Endometrial microvascular endothelial cells (primary cell): ENCODE measurements around the gene FLACC1. TPM values are rescaled to one million over a fixed set of nuclear protein-coding genes. Genes with fewer than 3 reads are reported as not detected.
"Not testable (repeated sequence)": the region's sequence is repeated elsewhere in the genome, so short reads cannot be mapped to it uniquely, and the experiment has no call there.

Experiments used
- in situ Hi-C: cut with HindIII; loops from 2 replicates; pipeline ENCODE4 v1.10.0; 2017; ENCODE audit warnings: low sequenced_read_pairs, low pct_unique_long_range_greater_than_20kb; ENCODE audit errors: inconsistent ontology term
- total RNA-seq: library from RNA; depleted of rRNA; stranded (reverse); fragments of >200 nt; gene quantifications from one replicate; pipeline ENCODE4 v1.2.3, GENCODE V29; 2015; ENCODE audit errors: inconsistent ontology term

Gene FLACC1
- total RNA-seq, 1 donor from 2014 or later, result not detected

DNA sequence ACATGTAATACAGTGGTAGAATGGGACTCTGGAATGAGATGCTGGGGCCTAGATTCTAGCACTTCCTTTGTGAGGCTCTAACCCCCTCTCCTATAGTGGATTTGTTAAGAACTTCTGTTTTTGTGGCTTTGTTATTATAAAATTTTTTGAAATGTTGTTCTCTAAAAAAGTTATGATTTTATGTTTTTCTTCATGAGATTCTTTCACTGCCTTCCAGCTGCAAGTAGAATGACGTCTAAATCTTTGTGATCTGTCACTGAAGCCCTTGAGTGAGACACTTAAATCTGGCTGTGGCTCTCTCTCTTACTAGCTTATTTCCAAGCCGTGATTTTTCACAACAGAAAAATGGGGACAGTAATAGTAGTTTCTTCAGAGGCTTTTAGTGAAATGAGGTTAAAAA, 95.2 kb downstream of the FLACC1 start:
- in situ Hi-C loops, result loop anchor here (25.0 kb wide), 1 partner anchor 100 kb away; the partner anchor contains the start of gene FLACC1

GRCh38 chr2:201261471-201261870, 95.7 kb downstream of the FLACC1 start:
- in situ Hi-C loops, result loop anchor here (25.0 kb wide), 1 partner anchor 101 kb away; the partner anchor contains the start of gene FLACC1

DNA sequence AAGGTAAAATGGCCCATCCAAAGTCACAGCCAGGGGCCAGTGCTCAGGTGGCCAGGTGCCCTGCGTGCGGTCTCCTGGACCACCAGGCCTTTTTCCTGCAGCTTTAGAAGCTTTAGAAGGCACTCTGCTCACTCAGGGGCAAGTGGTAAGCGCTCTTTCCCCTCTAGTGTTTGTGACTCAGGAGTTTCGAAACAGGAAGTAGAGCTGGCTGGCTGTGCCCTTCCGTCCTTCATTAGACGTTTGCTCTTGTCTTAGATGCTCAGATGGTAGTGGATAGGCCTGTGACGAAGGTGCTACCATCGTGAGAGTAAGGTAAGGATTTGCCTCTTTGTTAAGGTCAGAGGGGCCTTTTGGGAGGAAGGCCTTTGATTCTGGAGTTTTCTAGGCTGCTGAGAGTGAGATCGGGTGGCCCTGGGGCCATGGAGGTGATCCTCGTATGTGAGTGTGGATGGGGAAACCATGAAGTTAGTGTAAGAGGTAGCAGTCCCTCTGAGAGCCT, 96.8 kb downstream of the FLACC1 start, which contains the start of gene CASP8:
CASP8 (plus strand) TSS at position 235 of the 499 bp plus-strand sequence. CDS start 5,951 bp downstream, outside the sequence.
- in situ Hi-C loops, result loop anchor here (25.0 kb wide), 1 partner anchor 102 kb away; the partner anchor contains the start of gene FLACC1

DNA sequence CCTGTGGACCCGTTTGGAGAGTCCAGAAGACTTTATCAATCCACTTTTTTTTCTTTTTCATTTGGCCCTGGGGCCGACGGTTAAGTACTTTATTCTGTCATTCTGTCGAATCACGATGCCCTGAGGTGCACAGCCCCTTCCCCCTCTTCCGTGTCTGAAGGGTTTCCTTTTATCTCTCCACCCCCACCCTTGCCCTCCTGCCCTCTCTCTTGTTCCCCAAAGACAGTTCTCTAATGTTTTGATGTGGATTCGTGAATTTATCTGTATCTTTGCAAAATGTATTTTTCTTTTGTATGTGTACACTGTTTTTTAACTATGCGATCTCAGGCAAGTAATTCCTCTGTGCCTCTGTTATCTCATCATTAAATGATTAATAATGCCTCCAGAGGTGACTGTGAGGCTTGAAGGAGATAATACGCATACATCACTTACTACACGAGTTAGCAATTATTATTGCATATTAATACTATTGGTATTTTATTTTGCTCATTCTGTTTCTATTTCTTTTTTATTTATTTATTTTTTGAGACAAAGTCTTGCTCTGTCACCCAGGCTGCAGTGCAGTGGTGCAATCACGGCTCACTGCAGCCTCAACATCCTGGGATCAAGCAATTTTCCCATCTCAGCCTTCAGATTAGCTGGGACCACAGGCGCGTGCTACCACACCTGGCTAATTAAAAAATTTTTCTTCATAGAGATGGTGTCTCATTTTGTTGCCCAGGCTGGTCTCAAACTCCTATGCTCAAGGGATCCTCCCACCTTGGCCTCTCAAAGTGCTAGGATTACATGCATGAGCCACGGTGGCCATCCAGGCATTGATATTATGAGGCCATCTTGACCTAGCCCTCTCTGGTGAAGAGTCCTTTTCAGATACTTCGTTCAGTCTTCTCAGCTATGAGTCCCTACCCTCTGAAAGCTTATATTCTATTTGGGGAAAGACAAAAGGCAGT, 98.2 kb downstream of the FLACC1 start:
- in situ Hi-C loops, result loop anchor here (25.0 kb wide), 1 partner anchor 103 kb away; the partner anchor contains the start of gene FLACC1

DNA sequence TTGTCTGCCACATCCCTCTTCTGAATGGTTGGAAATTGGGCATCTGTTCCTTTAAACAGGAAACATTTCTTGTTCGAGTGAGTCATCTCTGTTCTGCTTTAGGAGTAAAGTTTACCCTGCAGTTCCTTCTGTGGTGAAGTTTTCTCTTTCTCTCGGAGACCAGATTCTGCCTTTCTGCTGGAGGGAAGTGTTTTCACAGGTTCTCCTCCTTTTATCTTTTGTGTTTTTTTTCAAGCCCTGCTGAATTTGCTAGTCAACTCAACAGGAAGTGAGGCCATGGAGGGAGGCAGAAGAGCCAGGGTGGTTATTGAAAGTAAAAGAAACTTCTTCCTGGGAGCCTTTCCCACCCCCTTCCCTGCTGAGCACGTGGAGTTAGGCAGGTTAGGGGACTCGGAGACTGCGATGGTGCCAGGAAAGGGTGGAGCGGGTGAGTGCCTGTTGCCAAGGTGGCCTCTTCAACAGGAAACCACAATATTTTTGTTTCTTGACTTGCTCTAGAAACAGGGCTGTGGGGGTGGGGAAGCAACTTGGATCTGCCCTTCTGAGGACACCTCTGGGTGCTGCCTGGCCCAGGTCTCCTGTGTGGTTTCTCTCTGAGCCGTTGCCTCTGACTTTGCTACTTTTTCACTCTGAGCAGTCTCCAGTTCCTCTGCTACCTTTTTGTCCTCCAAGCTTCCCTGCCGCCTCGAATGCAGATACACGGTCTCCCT, 99.0 kb downstream of the FLACC1 start:
- in situ Hi-C loops, result loop anchor here (25.0 kb wide), 1 partner anchor 104 kb away; the partner anchor contains the start of gene FLACC1

DNA sequence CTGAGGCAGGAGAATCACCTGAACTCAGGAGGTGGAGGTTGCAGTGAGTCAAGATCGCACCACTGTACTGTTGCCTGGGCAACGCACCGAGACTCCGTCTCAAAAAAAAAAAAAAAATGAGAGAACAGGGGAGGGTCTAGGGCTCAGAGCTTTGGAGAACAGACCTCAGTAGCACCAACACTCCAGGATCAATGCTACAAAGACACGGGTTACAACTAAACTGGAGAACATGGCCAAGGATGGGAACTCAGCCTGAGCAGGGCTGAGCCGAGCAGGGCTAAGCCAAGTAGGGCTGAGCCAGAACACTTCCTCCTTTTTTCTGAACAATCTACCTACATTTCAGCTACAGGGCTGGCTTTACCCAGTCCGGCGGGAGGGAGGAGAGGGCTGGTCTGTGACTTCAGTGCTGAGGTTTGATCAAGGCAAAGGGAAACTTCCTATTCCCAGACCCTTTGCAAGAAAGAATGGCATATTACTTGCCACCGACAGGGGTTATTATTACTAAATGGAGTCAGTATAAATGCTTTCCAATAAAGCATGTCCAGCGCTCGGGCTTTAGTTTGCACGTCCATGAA, 99.7 kb downstream of the FLACC1 start:
- in situ Hi-C loops, result loop anchor here (25.0 kb wide), 1 partner anchor 105 kb away; the partner anchor contains the start of gene FLACC1

GRCh38 chr2:201256082-201256481, 101.1 kb downstream of the FLACC1 start:
- in situ Hi-C loops, result loop anchor here (25.0 kb wide), 1 partner anchor 106 kb away; the partner anchor contains the start of gene FLACC1

GRCh38 chr2:201255408-201256033, 101.6 kb downstream of the FLACC1 start:
- in situ Hi-C loops, result loop anchor here (25.0 kb wide), 1 partner anchor 107 kb away; the partner anchor contains the start of gene FLACC1

- in situ Hi-C loops, result loop anchor here (25.0 kb wide), 1 partner anchor 108 kb away; the partner anchor contains the start of gene FLACC1
These were observed 102.9 kb downstream of the FLACC1 start for GRCh38 chr2:201254081-201254730.

DNA sequence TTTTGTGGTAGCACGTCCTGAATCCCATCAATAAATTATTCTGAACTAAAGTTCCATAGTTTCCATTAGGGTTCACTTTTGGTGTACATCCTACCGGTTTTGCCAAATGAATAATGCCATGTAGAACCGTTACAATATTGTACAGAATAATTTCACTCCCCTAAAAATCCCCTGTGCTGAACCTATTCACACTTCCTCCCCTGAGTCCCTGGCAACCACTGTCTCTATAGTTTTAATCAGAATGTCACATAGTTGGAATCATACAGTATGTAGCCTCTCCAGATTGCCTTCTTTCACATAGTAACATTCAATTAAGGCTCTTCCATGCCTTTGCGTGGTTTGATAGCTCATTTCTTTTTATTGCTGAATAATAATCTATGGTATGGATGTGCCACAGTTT, 106.4 kb downstream of the FLACC1 start:
- in situ Hi-C loops, result loop anchor here (25.0 kb wide), 1 partner anchor 112 kb away; the partner anchor contains the start of gene FLACC1

DNA sequence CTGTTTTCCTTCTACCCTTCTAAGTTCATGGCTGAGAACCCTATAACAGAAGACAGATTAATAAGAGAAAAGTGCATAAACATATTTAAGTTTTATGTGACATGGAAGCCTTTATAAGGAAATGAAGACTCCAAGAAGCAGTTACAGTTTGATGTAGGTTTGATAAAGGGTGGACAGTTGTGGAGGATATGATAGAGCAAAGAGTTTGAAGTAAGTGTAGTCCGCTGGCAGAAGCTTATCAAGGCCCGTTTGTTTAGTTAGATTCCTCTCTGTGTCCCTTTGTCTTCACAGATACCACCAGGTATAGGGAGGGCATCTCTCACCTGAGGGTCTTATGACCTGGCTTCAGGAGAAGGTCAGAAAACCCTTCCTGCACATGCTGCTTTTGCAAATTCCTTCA, 107.3 kb downstream of the FLACC1 start:
- in situ Hi-C loops, result loop anchor here (25.0 kb wide), 1 partner anchor 112 kb away; the partner anchor contains the start of gene FLACC1

- in situ Hi-C loops, result no loop called here
These were observed 108.8 kb downstream of the FLACC1 start for GRCh38 chr2:201248288-201248844.

DNA sequence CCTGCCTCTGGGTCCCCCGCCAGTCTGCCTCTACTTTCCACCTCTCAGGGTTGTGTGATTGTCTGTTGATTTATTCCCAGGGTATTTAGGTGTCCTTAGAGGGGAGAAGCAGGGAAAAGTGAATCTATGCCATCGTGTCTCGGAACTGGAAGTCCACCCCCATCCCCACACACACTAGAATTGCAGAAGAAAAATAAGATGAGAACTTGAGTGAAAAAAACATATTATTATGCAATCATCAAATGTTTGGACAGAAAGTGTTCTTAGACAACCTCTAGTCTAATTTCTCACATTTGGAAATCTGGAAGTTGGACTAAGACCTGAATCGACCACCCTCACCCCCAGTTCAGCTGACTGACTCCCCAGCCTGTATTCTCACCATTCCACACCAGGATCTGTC, 110.9 kb downstream of the FLACC1 start:
- in situ Hi-C loops, result no loop called here

DNA sequence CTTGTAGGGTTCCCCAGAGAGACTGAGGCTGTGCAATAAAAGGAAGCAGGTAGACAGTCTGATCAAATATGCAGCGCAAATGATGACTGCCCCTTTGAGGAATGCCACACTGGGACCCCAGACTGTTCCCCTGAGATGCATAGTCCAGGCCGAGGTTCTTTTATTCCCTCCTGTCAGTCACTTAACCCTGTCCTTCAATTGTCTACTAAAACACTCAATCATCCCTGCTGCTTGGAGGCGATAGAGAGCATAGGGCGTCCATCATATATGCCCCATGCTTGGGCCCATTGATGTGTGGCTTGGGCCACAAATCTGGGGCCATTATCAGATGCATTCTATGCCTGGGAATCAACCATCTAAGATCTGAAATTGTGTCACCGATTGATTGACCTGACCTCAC, 112.3 kb downstream of the FLACC1 start:
- in situ Hi-C loops, result no loop called here

- in situ Hi-C loops, result no loop called here
These were observed 114.4 kb downstream of the FLACC1 start for GRCh38 chr2:201242571-201243277.

GRCh38 chr2:201239167-201239935, 117.8 kb downstream of the FLACC1 start:
- in situ Hi-C loops, result not testable (repeated sequence)
